ENCODE data around the gene SMAD7.

The SMAD7 gene

GRCh38 chr18:48929941-48930713 lies 20.6 kb downstream of the SMAD7 start:
- DNase-seq (ENCODE audit: low spot score), result peak; percentile 81

DNA sequence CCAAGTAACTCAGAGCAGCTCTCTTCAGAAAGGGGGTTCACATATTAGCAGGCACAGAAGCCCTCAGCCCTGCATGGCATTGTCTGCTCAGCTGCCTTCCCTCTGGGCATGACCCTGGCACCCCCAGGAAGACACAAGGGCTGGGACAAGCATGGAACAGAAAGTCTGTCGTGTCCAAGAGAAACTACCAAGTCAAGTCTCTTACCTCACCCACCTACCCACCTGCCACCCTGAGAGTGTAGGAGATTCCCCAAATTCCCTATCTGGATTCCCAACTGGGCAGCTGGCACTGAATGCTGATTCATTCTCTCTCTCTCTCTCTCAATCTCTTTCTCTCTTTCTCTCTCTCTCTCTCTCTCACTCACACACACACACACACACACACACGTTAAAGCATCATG lies 21.6 kb downstream of the SMAD7 start:
- DNase-seq (ENCODE audit: low spot score), result no peak

DNA sequence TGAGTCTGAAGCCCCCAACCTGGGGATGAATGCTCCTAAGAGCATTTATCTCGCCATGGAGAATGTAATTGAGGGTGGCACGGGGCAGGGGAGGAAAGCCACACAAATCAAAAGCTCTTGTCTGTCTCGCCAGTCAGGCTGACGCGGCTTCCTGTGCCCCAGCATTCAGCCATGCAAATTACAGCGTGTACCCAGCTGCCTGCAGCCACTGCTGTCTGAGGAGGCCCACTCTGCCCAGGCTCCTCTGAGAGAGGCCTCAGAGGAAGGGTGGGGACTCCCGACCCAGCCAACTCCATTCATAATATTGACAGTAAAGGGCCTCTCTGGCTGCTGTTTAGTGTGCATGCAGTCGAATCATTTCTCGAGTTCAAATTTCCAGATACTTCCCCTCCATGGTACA lies 22.0 kb downstream of the SMAD7 start:
- DNase-seq (ENCODE audit: low spot score), result no peak

- DNase-seq (ENCODE audit: low spot score), result no peak
These were observed 23.3 kb downstream of the SMAD7 start for GRCh38 chr18:48927286-48928080.

DNA sequence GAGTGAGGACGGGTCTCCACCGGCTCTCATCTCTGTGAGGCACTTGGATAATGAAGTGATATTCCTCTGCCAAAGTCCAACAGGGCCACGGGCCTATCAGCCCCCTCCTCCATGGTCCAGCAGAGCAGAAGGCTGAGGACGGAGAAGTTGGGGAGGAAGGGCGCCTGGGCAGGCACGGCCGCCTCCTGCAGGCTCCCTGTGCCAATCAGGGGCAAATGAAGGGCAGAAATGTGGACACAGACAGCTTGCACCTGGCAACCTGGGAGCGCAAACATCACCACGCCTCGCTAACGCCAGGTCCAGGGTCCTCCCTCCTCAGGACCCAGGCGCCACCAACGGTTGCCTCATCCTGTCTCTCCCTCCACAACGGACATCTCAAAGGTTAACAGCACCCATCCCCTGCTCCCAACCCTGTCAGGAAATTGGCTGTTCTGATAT lies 24.3 kb downstream of the SMAD7 start:
- no peak for DNase-seq (ENCODE audit: low spot score)

DNA sequence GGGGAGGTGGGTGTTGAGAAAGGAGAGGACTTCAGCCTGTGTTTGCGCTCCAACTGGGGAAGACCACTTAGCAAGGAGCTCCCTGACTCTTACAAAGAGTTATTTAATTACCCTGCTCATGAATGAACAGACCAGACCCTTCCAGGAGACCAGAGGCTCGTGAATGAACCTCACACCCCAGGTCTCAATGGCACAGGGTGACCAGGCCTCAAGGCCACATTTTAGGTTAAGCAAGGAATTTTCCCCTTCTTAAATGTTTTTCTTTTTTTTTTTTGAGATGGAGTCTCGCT lies 25.3 kb downstream of the SMAD7 start:
- no peak for DNase-seq (ENCODE audit: low spot score)

DNA sequence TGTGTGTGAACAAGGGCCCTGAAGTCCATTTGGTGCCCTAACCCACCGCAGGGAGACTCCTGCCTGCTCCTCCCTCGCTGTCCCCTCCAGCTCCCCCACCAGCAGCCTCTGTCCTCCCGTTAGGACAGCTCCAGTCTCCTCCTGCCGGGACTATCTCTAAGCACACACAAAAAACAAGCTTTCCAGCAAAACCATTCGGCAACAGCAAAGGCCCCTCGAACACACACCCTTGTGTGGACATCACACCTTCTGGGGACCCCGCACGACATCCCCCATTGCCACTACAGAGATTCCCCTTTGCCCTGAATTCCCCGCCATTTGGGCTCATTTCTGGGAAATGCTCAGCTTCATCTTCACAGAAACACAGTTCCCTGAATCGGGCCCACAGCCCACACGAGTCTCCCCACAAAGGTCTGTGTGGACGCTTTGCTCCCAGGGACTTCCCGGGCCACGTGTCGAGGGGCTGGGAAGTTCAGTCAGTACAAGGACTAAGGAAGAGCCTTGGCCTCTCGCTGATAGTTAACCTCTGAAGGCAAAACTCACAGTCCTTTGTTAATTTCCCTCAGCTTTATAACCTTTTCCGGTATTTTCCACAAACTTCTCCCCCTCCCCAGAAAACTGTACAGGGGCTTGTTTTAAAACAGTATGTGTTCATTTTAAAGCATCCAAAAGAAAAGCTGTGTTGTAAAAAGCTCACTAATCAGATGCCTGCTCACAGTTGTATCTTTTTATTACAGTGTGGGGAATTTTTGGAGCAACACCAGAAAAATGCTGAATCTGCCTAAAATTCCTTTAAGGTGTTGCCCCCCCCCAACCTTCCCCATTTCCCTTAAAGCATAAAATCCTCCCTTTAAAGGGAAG lies 25.9 kb downstream of the SMAD7 start:
- no peak for DNase-seq (ENCODE audit: low spot score)

GRCh38 chr18:48923746-48924629 lies 26.8 kb downstream of the SMAD7 start:
- no peak for DNase-seq (ENCODE audit: low spot score)

- no peak for DNase-seq (ENCODE audit: low spot score)
These were observed 27.7 kb downstream of the SMAD7 start for GRCh38 chr18:48922801-48923730.

- no peak for DNase-seq (ENCODE audit: low spot score)
These were observed 28.5 kb downstream of the SMAD7 start for GRCh38 chr18:48922226-48922800.

DNA sequence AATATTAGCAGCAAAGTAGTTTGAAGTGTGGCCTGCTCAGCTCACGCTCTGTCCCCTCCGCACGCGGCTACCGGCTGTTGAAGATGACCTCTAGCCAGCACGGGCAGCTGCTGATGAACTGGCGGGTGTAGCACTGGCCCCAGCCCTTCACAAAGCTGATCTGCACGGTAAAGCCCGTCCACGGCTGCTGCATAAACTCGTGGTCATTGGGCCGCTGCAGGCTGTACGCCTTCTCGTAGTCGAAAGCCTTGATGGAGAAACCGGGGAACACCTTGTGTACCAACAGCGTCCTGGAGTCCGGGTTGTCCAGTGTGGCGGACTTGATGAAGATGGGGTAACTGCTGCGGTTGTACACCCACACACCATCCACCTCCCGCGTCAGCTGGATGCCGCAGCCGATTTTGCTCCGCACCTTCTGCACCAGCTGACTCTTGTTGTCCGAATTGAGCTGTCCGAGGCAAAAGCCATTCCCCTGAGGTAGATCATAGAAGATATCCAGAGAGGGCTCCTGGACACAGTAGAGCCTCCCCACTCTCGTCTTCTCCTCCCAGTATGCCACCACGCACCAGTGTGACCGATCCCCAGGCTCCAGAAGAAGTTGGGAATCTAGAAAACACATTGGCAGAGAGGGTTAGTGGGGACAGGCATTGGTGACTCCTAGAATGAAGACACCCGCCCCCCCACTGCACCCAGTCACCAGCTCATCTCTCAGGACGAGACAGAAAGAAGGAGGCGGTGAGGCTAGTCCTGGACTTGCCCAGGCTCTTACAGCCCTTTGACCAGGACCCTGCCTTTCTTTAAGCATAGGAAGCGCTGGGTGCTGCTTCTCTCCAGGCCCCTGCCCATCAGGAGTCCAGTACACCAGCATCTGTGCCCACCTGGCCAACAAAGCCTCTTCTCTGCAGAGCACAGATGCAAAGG lies 29.2 kb downstream of the SMAD7 start:
- no peak for DNase-seq (ENCODE audit: low spot score)

GRCh38 chr18:48920408-48921038 lies 30.2 kb downstream of the SMAD7 start:
- no peak for DNase-seq (ENCODE audit: low spot score)

- DNase-seq (ENCODE audit: low spot score), result no peak
These were observed 31.2 kb downstream of the SMAD7 start for GRCh38 chr18:48919547-48919946.

DNA sequence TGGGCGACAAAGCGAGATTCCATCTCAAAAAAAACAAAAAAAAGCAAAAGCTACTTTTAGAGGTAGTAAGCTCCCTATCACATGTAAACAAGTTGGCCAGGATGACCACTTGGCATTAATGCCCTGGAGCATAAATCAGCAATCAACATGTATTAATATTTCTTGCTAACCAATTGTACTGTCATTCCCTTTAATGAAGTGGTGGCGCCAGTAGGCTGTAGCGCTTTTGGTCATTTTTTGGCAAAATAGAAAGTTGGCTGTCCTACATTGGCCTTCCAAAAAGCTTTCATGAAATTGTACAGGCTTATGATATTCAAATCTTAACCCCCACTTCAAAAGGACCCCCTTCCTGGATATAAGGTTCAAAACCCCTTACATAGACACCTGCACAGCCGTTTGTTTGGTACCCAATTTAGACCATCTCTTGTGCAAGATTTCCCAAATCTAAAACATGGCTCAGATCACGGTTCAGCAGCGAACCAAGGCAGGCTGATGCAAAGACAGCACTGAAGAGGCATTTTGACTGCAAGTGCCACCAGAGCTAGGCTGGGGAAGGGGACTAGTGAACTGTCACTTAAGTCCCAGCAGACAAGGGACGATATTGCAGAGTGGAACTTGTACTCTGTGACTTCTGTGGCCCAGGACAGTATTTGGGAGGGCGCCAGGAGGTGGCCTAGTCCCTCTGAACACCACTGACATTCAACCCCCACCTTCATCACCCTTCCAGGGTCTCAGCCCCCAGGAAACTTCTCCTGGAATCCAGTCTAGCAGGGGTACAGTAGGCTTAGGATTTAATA lies 31.9 kb downstream of the SMAD7 start:
- DNase-seq (ENCODE audit: low spot score), result no peak

DNA sequence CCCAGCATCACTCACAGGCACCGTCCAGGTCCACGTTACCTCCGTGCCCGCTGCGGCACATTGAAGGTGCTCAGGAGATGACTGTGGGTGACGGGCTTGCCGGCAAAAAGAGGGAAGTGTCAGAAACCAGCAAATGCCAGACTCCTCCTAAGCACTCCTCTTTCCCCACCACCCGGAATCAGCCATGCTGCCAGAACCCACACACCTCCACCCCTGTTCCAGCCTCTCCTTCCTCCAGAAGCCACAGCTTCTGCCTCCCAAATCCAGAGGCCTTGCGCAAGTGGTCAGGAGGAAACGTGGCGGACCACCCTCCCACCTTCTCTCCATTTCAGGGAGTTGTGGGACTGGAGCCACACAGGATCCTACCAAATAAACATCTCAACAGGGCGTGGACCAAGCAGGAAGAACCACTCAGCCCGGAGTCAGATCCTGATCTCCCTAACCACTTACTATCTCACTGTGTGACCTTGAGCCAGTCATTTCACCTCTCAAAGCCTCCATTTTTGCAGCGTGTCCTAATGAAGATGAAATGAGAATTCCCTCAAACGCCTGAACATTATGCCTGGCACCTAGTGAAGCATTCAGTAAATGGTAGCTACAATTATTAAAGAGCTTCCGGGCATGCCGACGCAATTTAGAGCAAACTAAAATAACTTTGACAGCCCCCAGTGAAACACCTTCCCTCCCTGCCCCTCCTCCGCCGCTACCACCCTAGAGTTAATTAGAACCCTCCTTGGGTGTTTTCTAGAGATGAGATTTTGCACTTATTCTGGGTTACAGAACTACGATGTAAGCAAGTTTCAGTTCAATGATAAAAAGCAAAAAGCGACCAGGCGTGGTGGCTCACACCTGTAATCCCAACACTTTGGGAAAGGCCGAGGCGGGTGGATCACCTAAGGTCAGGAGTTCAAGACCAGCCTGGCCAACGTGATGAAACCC lies 32.9 kb downstream of the SMAD7 start:
- DNase-seq (ENCODE audit: low spot score), result no peak

DNA sequence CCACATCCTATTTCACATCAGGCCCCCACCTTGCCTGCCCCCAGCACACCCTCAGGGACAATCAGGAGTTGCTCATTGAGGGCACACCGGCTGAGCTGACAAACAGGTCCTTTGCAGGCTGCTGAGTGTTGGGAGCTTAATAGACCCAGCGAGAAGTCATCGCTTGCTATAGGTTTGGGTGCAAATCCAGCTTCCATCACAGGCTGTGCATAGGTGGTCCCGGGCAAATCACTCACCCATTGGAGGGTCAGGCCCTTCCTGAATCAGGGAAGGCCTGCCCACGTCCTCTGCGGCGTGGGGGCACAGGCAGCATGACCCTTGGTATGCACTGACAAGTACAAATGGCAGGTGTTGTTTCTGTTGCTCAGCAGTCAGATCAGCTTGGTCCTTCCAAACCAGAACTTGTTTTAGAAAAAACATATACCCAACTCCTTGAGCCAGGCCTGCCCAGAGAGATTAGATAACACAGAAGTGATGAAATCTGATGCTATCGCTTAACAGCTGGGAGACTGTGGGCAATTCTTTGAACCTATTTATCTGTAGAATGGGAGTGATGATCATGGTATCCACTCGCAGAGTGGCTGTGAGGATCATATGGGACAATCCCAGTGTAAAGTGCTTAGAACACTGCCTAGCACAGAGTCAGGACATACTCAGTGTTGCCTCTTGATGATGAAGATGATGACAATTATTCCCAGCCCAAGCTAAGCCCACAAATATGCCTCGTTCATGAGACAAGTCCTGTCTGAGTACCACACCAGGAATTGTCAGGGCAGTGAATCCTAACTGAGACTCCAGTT lies 34.9 kb downstream of the SMAD7 start:
- DNase-seq (ENCODE audit: low spot score), result no peak
